ENCODE measurements around the gene ENTPD8. TPM values are rescaled to one million over a fixed set of nuclear protein-coding genes. Genes with fewer than 3 reads are reported as not detected.

The ENTPD8 gene
- total and polyA plus RNA-seq, 4 experiments from 2014 or later: not detected

DNA sequence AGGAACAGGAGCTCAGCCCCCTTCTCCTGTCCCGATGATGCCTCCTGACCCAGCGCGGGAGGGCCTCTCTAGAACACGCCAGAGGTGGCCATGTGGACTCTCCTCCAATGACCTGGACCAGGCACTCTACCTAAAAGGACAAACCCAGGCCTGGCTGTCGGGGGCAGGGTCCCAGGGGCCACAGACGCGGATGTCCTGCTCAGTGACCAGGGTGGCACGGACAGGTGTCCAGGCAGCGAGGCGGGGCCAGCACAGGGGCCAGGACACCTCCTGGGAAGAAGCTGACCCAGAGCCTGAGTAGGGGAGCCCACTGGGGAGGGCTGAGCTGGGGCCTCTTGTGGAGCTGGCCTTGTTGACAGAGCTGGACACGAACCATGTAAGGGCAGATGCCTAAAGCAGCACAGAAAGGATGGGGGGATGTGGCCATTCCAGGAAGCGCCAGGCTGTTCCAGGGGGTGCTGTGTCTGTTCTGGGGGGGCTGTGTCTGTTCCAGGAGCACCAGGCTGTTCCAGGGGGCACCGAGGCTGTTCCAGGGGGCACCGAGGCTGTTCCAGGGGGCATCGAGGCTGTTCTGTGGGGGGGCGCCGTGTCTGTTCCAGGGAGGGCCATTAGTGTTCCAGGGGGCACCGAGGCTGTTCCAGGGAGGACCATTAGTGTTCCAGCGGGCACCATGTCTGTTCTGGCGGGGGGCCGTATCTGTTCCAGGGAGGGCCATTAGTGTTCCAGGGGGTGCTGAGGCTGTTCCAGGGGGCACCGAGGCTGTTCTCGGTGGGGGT lies 48.7 kb downstream of the ENTPD8 start:
- Histone ChIP-seq H3K27me3 (ENCODE audit: insufficient read depth, low read length) (no peaks in the 10 kb centered on the region), H3K4me1 (ENCODE audit: insufficient read depth, low read length) (peaks cover 10% of the 10 kb centered on the region), H3K9me3 (ENCODE audit: control insufficient read depth in 1 of 2, low read length in 2 of 2) (no peaks in the 10 kb centered on the region), H3K36me3 (ENCODE audit: insufficient read depth, low read length) (no peaks in the 10 kb centered on the region), H3K27ac (ENCODE audit: low read depth, low read length) (no peak overlapping the region), H3K4me3 (ENCODE audit: low read length in 2 of 2) (no peak overlapping the region)
- Mint-ChIP-seq H3K27ac (peak overlapping the region in 1 of 7 donors; percentile 31), H3K27me3 (no peaks in the 10 kb centered on the region), H3K9me3 (no peaks in the 10 kb centered on the region), H3K36me3 (peaks cover 3 to 4% of the 10 kb centered on the region in 2 donors), H3K4me3 (no peak overlapping the region), H3K4me1 (peaks cover 0 to 4% (median 1%) of the 10 kb centered on the region in 4 donors)
- ChIA-PET POLR2A (ENCODE audit: partially characterized antibody) (no interaction called here), CTCF (ENCODE audit: partially characterized antibody) (no interaction called here)
- DNase-seq: no peak
- intact Hi-C loops (cut with micrococcal nuclease): no loop called here

DNA sequence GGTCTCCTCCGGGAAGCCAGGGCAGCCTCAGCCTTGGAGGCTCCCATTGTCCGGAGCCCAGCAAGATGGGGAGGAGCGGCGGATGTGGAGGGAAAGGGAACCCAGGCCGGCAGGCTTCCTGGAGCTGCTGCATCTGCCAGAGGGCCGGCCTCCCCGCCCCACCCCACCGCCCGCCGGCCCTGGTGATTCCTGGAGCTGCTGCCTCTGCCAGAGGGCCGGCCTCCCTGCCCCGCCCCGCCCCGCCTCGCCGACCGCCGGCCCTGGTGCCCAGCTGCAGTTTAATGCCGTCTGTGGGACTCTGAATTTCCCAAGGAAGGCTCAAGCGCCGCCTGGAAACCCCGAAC lies 49.8 kb downstream of the ENTPD8 start:
- POLR2A ChIA-PET (ENCODE audit: partially characterized antibody): no interaction called here
- CTCF ChIA-PET (ENCODE audit: partially characterized antibody): no interaction called here
- intact Hi-C loops (cut with micrococcal nuclease): no loop called here
- Histone ChIP-seq H3K9me3 (ENCODE audit: control insufficient read depth in 1 of 2, low read length in 2 of 2) (no peaks in the 10 kb centered on the region), H3K4me1 (ENCODE audit: insufficient read depth, low read length) (peaks cover 15% of the 10 kb centered on the region), H3K27ac (ENCODE audit: low read depth, low read length) (no peak overlapping the region), H3K36me3 (ENCODE audit: insufficient read depth, low read length) (no peaks in the 10 kb centered on the region), H3K4me3 (ENCODE audit: low read length in 2 of 2) (no peak overlapping the region), H3K27me3 (ENCODE audit: insufficient read depth, low read length) (no peaks in the 10 kb centered on the region)
- Mint-ChIP-seq H3K9me3 (no peaks in the 10 kb centered on the region), H3K4me3 (no peak overlapping the region), H3K27ac (no peak overlapping the region), H3K4me1 (peaks cover 0 to 4% (median 2%) of the 10 kb centered on the region in 4 donors), H3K36me3 (peaks cover 3 to 4% of the 10 kb centered on the region in 2 donors), H3K27me3 (no peaks in the 10 kb centered on the region)
- DNase-seq: no peak

- Histone ChIP-seq H3K4me1 (ENCODE audit: insufficient read depth, low read length) (peaks cover 15% of the 10 kb centered on the region), H3K27me3 (ENCODE audit: insufficient read depth, low read length) (no peaks in the 10 kb centered on the region), H3K27ac (ENCODE audit: low read depth, low read length) (no peak overlapping the region), H3K9me3 (ENCODE audit: control insufficient read depth in 1 of 2, low read length in 2 of 2) (no peaks in the 10 kb centered on the region), H3K36me3 (ENCODE audit: insufficient read depth, low read length) (no peaks in the 10 kb centered on the region), H3K4me3 (ENCODE audit: low read length in 2 of 2) (no peak overlapping the region)
- peak overlapping the region in 2 of 7 donors; percentile 75 for H3K27ac Mint-ChIP-seq
- H3K4me3 Mint-ChIP-seq: no peak overlapping the region
- intact Hi-C loops (cut with micrococcal nuclease): no loop called here
- H3K9me3 Mint-ChIP-seq: no peaks in the 10 kb centered on the region
- CTCF ChIA-PET (ENCODE audit: partially characterized antibody): no interaction called here
- peaks cover 0 to 6% (median 2%) of the 10 kb centered on the region in 4 donors for H3K4me1 Mint-ChIP-seq
- H3K27me3 Mint-ChIP-seq: no peaks in the 10 kb centered on the region
- H3K36me3 Mint-ChIP-seq: peaks cover 3 to 4% of the 10 kb centered on the region in 2 donors
- no peak for DNase-seq
- POLR2A ChIA-PET (ENCODE audit: partially characterized antibody): no interaction called here
Measured at GRCh38 chr9:137390553-137391410, 50.4 kb downstream of the ENTPD8 start.

- ChIA-PET CTCF (ENCODE audit: partially characterized antibody) (no interaction called here), POLR2A (ENCODE audit: partially characterized antibody) (no interaction called here)
- intact Hi-C loops (cut with micrococcal nuclease): no loop called here
- Histone ChIP-seq H3K36me3 (ENCODE audit: insufficient read depth, low read length) (no peaks in the 10 kb centered on the region), H3K27me3 (ENCODE audit: insufficient read depth, low read length) (no peaks in the 10 kb centered on the region), H3K9me3 (ENCODE audit: control insufficient read depth in 1 of 2, low read length in 2 of 2) (no peaks in the 10 kb centered on the region), H3K4me1 (ENCODE audit: insufficient read depth, low read length) (peaks cover 15% of the 10 kb centered on the region), H3K4me3 (ENCODE audit: low read length in 2 of 2) (no peak overlapping the region), H3K27ac (ENCODE audit: low read depth, low read length) (no peak overlapping the region)
- H3K4me1 Mint-ChIP-seq: peaks cover 0 to 8% (median 4%) of the 10 kb centered on the region in 4 donors
- H3K4me3 Mint-ChIP-seq: no peak overlapping the region
- H3K27ac Mint-ChIP-seq: peak overlapping the region in 1 of 7 donors; percentile 60
- H3K27me3 Mint-ChIP-seq: no peaks in the 10 kb centered on the region
- DNase-seq: no peak
- no peaks in the 10 kb centered on the region for H3K9me3 Mint-ChIP-seq
- peaks cover 3 to 4% of the 10 kb centered on the region in 2 donors for H3K36me3 Mint-ChIP-seq
Measured at GRCh38 chr9:137389428-137389746, 51.8 kb downstream of the ENTPD8 start.

GRCh38 chr9:137388589-137389427 lies 52.3 kb downstream of the ENTPD8 start:
- ChIA-PET POLR2A (ENCODE audit: partially characterized antibody) (no interaction called here), CTCF (ENCODE audit: partially characterized antibody) (no interaction called here)
- Histone ChIP-seq H3K4me1 (ENCODE audit: insufficient read depth, low read length) (peaks cover 15% of the 10 kb centered on the region), H3K27me3 (ENCODE audit: insufficient read depth, low read length) (no peaks in the 10 kb centered on the region), H3K9me3 (ENCODE audit: control insufficient read depth in 1 of 2, low read length in 2 of 2) (no peaks in the 10 kb centered on the region), H3K4me3 (ENCODE audit: low read length in 2 of 2) (no peak overlapping the region), H3K36me3 (ENCODE audit: insufficient read depth, low read length) (no peaks in the 10 kb centered on the region), H3K27ac (ENCODE audit: low read depth, low read length) (no peak overlapping the region)
- DNase-seq: no peak
- Mint-ChIP-seq H3K27me3 (no peaks in the 10 kb centered on the region), H3K27ac (peak overlapping the region in 1 of 7 donors; percentile 43), H3K4me3 (no peak overlapping the region), H3K4me1 (peaks cover 0 to 9% (median 4%) of the 10 kb centered on the region in 4 donors), H3K9me3 (no peaks in the 10 kb centered on the region), H3K36me3 (peaks cover 3 to 4% of the 10 kb centered on the region in 2 donors)
- intact Hi-C loops (cut with micrococcal nuclease): no loop called here

- H3K9me3 ChIP-seq (ENCODE audit: control insufficient read depth in 1 of 2, low read length in 2 of 2): no peaks in the 10 kb centered on the region
- CTCF ChIA-PET (ENCODE audit: partially characterized antibody): no interaction called here
- intact Hi-C loops (cut with micrococcal nuclease): no loop called here
Measured at GRCh38 chr9:137387891-137388560, 53.1 kb downstream of the ENTPD8 start.

More at GRCh38 chr9:137387891-137388560, 53.1 kb downstream of the ENTPD8 start:
- H3K36me3 Mint-ChIP-seq: peaks cover 3 to 4% of the 10 kb centered on the region in 2 donors
- H3K27ac Mint-ChIP-seq: peak overlapping the region in 2 of 7 donors; percentile 15 to 43
- POLR2A ChIA-PET (ENCODE audit: partially characterized antibody): interaction anchor here (0.8 to 1.2 kb wide), 2 partner anchors 23 to 67 kb away, joined by 3 to 4 read pairs; no protein-coding TSS in a partner anchor
- no peaks in the 10 kb centered on the region for H3K27me3 Mint-ChIP-seq
- peaks cover 0 to 9% (median 4%) of the 10 kb centered on the region in 4 donors for H3K4me1 Mint-ChIP-seq
- DNase-seq: no peak
- Histone ChIP-seq H3K4me3 (ENCODE audit: low read length in 2 of 2) (no peak overlapping the region), H3K36me3 (ENCODE audit: insufficient read depth, low read length) (no peaks in the 10 kb centered on the region), H3K4me1 (ENCODE audit: insufficient read depth, low read length) (peaks cover 15% of the 10 kb centered on the region), H3K27ac (ENCODE audit: low read depth, low read length) (peak overlapping the region; percentile 32), H3K27me3 (ENCODE audit: insufficient read depth, low read length) (no peaks in the 10 kb centered on the region)
- peak overlapping the region in 1 of 8 donors; percentile 29 for H3K4me3 Mint-ChIP-seq
- H3K9me3 Mint-ChIP-seq: no peaks in the 10 kb centered on the region

All from CD4-positive, alpha-beta memory T cell (primary cell).